ENCODE measurements around the gene EEF1A1.
A peak's percentile ranks its signal among the peaks of the same experiment; 100 is the strongest.
"Not testable (repeated sequence)": the region's sequence is repeated elsewhere in the genome, so short reads cannot be mapped to it uniquely, and the experiment has no call there.

The EEF1A1 gene

DNA sequence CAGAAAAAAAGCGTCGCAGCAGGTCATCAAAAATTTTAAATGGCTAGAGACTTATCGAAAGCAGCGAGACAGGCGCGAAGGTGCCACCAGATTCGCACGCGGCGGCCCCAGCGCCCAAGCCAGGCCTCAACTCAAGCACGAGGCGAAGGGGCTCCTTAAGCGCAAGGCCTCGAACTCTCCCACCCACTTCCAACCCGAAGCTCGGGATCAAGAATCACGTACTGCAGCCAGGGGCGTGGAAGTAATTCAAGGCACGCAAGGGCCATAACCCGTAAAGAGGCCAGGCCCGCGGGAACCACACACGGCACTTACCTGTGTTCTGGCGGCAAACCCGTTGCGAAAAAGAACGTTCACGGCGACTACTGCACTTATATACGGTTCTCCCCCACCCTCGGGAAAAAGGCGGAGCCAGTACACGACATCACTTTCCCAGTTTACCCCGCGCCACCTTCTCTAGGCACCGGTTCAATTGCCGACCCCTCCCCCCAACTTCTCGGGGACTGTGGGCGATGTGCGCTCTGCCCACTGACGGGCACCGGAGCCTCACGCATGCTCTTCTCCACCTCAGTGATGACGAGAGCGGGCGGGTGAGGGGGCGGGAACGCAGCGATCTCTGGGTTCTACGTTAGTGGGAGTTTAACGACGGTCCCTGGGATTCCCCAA lies at the start of gene EEF1A1:
Gene EEF1A1, minus strand, starts transcription at position 345 of the 663 bp plus-strand sequence. CDS start 1,006 bp downstream, outside the sequence.
- peak; percentile 99 for DNase-seq

- DNase-seq: no peak
Observed at GRCh38 chr6:73569121-73569520, 48.3 kb upstream of the EEF1A1 start.

DNA sequence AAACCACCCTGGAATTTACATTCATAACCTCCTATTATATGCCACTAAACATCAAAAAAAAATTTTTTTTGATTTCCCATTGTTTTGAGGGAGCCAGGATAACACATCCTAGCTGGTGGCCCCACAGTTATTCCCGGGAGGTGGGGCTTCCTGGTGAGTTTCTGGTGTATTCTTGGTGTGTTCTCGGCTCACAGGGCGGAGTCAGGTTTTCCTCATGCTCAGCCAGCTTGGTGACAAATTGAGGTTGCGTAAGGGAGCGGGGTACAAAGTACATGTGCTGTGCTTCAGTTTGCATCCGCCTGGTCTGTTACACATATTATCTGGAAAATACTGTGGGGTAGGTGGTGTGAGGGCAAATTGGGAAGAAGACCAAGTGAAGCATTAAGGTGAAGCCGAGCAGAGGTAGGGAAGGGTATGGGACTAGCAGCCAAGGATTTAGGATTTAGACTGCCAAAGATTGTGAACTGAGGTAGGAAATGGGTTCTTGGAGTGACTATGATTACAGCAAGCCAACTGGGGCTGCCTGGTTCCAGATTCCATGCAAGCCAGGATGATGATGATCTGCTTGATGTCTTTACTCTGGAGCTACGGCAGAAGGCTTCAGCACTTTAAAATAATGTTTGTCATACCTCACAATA lies 46.2 kb upstream of the EEF1A1 start:
- DNase-seq: no peak

GRCh38 chr6:73566486-73566871 lies 45.6 kb upstream of the EEF1A1 start:
- DNase-seq: not testable (repeated sequence)

GRCh38 chr6:73565767-73566485 lies 45.1 kb upstream of the EEF1A1 start:
- DNase-seq: no peak

DNA sequence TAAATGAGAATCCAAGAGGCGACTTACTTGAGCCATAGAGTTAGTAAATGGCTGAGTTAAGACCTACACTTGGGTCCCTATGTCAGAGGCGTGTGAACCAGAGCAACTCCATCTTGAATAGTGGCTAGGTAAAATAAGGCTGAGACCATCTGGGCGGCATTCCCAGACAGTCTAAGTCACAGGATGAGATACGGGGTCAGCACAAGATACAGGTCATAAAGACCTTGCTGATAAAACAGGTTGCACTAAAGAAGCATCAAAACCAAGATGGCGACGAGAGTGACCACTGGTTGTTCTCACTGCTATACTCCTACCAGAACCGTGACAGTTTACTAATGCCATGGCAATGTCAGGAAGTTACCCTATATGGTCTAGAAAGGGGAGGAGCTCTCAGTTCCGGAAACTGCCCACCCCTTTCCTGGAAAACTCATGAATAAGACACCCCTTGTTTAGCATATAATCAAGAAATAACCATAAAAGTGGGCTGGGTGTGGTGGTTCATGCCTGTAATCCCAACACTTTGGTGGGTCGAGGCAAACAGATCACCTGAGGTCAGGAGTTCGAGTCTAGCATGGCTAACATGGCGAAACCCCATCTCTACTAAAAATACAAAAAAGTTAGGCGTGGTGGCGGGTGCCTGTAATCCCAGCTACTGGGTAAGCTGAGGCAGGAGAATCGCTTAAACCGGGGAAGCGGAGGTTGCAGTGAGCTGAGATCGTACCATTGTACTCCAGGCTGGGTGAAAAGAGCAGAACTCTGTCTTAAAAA lies 43.9 kb upstream of the EEF1A1 start:
- no peak for DNase-seq

DNA sequence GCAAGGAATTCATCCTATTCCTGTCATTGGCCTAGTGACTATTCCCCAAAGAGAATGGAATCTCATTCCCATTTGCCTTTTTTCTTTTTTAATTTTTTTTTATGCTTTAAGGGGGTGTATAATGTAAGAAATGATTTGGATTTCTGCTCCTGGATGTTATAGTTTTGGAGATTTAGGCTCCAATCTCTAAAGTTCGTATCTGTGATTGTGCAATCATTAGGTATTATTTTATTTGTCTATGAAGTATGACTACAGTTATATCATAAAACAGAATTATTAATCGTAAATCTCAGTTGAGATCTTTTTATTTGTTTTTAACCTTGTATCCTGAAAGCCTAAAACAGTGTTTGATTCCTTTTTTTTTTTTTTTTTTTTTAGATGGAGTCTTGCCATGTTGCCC lies 41.7 kb upstream of the EEF1A1 start:
- DNase-seq: no peak

- DNase-seq: no peak
Observed at GRCh38 chr6:73560853-73561407, 40.1 kb upstream of the EEF1A1 start.

GRCh38 chr6:73560182-73560732 lies 39.4 kb upstream of the EEF1A1 start:
- no peak for DNase-seq

DNA sequence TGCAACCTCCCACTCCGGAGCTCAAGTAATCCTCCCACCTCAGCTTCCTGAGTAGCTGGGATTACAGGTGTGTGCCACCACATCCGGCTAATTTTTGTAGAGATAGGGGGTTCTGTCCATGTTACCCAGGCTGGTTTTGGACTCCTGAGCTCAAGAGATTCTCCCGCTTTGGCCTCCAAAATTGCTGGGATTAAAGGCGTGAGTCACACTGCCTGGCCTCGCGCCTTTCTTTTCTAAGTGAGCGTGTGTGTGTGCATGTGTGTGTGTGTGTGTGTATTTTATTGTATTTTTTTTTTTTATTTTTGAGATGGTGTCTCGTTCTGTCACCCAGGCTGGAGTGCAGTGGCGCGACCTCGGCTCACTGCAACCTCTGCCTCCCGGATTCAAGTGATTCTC lies 38.6 kb upstream of the EEF1A1 start:
- DNase-seq: not testable (repeated sequence)

DNA sequence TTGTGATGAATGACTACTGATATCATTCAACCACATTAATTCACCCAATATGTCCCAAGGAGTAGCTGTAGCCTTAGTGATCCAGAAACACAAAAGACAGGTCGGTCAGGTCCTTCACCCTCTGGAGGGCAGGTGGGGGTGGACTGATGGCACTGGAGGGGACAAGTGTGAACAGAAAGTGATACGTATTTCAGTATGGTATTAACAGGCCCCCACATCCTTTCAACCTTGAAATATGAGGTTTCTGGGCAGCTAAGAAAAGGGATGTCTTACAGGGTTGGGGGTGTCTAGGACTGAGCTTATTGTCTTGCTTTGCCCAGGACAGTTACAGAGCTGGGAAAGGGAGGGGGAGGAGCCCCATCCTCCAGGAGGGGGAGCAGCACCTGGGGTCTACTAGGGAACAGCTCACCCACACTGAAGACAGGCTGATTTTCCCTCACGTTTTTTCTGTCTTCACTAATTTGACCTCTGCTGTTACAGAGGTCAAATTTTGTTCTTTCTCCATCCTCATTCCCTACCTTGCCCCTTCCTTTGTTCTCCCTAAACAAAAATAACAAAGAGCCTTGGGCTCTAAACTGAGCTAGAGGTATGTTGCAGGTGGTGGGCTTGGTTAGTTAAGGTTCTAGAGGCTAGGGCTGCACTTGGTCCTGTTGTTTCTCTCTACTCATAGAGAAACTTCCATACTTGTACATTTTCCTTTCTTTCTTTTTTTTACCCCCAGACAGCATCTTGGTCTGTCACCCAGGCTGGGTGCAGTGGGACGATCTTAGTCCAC lies 38.0 kb upstream of the EEF1A1 start:
- no peak for DNase-seq

DNA sequence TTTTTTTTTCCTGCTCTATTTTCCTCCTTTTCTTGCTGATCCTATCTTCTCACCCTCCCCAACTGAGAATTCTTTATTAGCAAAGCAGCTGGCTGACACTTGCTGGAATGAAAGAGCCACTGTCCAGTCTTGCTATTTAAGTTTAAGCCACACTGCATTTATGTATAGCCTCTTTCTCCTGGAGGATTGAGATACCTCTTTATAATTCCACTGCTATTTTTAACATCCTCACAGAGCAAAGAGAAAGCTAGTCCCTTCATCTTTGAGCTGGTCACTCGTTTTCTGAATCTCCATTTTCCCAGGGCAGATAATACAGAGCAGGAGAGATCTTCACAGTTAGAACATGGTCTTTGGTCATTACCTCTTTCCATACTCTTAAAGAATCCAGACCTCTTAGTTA lies 36.0 kb upstream of the EEF1A1 start:
- DNase-seq: no peak

DNA sequence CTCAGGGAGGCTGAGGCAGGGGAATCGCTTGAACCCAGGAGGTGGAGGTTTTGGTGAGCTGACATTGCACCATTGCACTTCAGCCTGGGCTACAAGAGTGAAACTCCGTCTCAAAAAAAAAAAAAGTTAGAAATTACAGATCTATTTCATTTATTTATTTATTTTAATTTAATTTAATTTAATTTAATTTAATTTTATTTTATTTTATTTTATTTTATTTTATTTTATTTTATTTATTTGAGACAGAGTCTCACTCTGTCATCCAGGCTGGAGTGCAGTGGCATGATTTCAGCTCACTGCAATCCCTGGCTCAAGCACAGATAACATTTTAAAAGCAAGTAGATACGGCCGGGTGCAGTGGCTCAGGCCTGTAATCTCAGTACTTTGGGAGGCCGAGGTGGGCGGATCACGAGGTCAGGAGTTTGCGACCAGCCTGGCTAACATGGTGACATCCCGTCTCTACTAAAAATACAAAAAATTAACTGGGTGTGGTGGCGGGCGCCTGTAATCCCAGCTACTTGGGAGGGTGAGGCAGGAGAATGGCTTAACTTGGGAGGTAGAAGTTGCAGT lies 34.6 kb upstream of the EEF1A1 start:
- DNase-seq: not testable (repeated sequence)

GRCh38 chr6:73551115-73551514 lies 30.3 kb upstream of the EEF1A1 start:
- DNase-seq: not testable (repeated sequence)

DNA sequence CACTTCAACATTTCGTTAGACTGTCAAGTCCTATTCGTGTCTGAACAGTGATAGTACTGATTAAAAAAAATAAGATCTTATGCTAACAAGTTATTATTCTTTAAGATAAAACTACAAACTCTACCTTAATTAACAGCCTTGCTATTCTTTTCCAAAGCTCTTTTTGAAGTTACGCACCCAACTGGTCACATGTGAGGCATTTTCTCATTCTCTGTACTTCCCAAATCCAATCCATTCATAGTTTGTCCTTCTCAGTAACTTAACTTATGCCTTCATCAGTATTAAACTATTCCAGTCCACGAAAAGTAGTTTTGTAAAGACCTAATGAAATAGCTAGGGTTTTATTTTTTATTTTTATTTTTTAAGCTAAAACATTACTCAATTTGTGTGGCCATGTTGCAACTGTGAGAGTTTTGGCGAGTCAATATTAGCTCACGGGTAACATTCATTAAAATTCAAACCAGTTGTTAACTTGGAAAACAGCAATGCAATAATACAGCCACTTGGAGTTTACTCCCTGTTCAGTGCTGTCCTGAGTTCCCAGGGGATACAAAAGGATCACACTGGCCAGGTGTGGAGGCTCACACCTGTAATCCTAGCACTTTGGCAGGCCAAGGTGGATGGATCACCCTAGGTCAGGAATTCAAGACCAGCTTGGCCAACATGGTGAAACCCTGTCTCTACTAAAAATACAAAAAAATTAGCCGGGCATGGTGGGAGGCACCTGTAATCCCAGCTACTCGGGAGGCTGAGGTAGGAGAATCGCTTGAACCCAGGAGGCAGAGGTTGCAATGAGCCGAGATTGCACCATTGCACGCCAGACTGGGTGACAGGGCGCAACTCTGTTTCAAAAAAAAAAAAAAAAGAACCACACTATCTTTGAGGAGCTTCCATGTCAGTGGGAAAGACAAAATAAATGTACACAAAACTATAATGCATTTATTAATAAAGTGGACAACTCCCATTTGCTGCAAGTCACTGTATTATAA lies 27.9 kb upstream of the EEF1A1 start:
- DNase-seq: no peak

DNA sequence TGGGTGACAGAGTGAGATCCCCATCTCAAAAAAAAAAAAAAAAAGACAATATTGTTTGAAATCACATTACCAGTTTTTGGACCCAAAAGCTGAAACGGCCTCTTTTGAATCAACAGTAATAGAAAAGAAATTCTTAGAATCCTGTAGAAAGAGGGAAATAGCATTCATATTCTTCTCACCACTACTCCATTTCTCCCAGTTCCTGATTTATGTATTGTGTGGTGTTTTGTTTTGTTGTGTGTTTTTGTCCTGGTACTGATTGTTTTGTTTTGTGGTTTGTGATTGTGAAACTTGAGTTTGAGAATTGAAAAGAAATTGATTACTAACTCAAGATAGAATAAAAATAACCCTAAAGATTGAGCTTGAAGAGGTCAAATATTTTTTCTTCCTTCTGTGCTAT lies 26.2 kb upstream of the EEF1A1 start:
- DNase-seq: no peak

DNA sequence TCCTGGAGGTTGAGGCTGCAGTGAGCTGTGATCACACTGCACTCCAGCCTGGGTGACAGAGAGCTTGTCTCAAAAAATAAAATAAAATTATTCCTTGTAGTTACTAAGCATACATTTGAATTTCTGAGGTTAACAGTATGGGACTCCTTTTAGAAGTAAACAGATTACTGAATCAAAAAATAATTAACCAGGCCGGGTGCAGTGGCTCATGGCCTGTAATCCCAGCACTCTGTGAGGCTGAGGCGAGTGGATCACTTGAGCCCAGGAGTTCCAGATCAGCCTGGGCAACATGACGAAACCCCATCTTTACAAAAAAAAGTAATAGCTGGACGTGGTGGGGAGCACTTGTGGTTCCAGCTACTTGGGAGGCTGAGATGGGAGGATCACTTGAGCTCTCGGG lies 22.1 kb upstream of the EEF1A1 start:
- DNase-seq: no peak

GRCh38 chr6:73542481-73542880 lies 21.6 kb upstream of the EEF1A1 start:
- DNase-seq: not testable (repeated sequence)

DNA sequence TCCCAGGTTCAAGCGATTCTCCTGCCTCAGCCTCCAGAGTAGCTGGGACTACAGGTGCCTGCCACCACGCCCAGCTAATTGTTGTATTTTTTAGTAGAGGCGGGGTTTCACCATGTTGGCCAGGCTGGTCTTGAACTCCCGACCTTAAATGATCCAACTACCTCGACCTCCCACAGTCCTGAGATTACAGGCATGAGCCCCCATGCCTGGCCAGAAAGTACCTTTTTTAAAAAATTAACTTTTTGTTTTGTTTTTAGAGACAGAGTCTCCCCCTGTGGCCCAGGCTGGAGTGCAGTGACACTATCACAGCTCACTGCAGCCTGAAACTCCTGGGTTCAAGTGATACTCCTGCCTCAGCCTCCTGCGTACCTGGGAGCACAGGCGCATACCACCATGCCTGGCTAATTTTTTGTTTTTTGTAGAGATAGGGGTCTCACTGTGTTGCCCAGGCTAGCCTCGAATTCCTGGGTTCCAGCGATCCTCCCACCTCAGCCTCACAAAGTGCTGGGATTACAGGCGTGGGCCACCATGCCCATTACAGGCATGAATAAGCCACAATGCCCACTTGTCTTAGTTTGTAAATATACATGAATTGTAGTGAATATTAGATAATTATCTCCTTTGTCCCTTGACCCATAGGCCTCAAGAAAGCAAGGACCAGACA lies 17.4 kb upstream of the EEF1A1 start:
- no peak for DNase-seq

DNA sequence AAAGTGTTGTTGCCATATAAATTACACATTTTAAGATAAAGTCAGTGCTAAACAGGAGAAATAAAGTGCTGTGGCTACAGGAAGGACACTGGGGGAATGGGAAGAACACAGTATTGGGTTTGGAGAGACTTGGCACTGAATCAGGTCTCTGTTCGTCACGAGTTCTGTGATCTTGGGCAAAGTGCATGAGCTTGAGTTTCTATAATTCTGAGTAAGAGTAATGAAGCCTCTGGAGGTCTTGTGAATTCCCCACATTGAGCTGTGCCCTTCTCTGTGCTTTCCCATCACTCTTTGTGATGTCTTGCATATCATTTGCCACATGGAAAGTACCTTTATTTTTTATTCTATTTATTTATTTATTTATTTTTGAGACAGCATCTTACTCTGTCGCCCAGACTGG lies 16.8 kb upstream of the EEF1A1 start:
- no peak for DNase-seq
